HG03097 (cell line): ENCODE data around the gene PCIF1.
"Not testable (repeated sequence)": the region's sequence is repeated elsewhere in the genome, so short reads cannot be mapped to it uniquely, and the experiment has no call there.

Source experiments
- ATAC-seq: cut with Tn5 transposase; IDR thresholded peaks from one replicate; pipeline ENCODE4 v1.9.1; 2021; ENCODE audit not compliant: unreplicated experiment, low FRiP score

Gene PCIF1

GRCh38 chr20:45921337-45922189 is 12.9 kb upstream of the PCIF1 start:
- ATAC-seq, result no peak

DNA sequence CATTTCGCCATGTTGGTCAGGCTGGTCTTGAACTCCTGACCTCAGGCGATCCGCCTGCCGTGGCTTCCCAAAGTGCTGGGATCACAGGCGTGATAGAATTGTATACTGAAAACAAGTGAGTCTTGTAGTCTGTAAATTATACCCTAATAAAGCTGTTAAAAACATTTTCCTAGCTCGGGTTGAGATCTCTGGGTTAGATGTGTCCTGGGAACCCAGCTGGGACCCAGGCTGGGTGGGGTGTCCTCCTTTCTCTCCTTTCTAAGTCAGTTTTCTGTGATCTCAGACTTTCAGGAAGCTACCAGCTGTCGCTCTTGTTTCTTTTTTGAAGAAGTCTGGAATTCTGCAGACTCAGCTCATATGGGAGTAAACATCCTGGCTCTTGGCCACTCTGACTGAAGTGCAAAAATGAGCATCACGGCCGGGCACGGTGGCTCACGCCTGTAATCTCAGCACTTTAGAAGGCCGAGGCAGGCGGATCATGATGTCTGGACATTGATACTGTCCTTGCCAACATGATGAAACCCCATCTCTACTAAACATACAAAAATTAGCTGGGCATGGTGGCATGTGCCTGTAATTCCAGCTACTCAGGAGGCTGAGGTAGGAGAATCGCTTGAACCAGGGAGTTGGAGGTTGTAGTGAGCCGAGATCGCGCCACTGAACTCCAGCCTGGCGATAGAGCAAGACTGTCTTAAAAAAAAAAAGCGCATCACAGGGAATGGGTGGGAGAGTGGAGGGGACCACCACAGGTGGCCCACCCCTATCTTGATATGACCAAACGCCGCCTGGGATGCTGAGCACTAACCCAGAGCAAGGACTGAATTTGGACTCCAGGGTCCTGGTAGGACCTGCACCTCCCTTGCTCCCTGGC is 9.9 kb upstream of the PCIF1 start:
- ATAC-seq, result no peak

GRCh38 chr20:45925821-45926506 is 8.5 kb upstream of the PCIF1 start:
- ATAC-seq, result no peak

DNA sequence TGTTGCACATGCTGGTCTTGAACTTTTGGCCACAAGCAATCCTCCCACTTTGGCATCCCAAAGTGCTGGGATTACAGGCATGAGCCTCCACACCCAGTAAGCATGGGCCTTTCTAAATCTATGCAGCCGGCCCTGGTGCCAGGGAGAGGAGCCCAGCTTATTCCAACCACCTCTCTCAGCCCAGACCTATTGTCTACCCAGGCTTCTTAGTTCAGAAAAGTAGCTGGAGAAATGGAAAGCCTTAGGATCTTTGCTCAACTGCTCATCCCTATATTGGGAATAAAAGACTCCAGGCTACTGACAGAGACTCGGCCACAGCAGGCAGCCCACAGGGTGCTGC is 7.8 kb upstream of the PCIF1 start:
- no peak for ATAC-seq

DNA sequence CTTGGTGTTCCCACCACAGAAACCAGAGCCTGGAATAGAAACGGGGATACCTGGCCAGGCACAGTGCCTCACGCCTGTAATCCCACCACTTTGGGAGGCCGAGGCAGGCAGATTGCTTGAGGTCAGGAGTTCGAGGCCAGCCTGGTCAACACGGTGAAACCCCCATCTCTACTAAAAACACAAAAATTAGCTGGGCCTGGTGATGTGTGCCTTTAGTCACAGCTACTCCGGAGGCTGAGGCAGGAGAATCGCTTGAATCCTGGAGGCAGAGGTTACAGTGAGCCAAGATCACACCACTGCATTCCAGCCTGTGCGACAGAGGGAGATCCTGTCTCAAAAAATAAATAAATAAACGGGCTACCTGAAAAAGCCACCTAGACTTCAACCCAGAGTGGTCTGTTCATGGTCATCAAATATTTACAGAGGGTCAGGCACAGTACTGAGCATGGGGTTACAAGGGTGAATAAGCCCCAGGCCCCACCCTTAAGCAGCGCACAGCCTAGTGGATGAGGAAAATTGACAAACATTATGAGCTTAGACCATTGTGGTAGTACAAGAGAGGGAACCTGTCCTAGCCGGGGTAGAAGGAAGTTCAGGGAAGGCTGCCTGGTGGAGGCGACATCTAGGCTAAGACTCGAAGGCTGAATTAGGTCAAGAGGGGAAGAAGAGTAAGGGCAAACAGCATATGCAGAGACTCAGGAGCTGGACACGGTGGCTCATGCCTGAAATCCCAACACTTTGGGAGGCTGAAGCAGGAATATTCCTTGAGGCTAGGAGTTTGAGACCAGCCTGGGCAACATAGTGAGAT is 7.2 kb upstream of the PCIF1 start:
- no peak for ATAC-seq

GRCh38 chr20:45931680-45932079 is 2.8 kb upstream of the PCIF1 start:
- not testable (repeated sequence) for ATAC-seq

GRCh38 chr20:45933266-45934045 is 1.0 kb upstream of the PCIF1 start:
- ATAC-seq, result no peak

- ATAC-seq, result peak; percentile 13
Measured at GRCh38 chr20:45934046-45934585, 367 bp upstream of the PCIF1 start.

GRCh38 chr20:45935416-45936046 is 1.0 kb downstream of the PCIF1 start:
- ATAC-seq, result peak; percentile 12

DNA sequence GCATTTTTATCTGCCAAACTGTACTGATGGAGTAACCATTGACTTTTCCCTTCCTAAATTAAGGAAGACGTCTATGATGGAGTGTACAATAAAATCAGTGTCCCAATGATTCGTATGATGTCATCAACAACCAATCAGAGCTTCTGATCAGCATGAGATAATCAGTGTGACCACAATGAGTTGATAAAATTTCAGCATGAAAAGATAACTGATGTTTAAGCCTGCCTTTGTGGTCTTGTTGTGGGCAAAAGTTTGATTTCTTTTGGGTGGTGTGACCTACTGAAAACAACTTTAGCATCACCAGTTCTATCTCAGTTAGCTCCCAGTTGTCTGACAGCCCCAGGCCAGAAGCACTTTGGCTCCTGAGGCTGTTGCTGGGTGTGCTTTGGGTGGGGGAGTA is 3.3 kb downstream of the PCIF1 start:
- ATAC-seq, result no peak

DNA sequence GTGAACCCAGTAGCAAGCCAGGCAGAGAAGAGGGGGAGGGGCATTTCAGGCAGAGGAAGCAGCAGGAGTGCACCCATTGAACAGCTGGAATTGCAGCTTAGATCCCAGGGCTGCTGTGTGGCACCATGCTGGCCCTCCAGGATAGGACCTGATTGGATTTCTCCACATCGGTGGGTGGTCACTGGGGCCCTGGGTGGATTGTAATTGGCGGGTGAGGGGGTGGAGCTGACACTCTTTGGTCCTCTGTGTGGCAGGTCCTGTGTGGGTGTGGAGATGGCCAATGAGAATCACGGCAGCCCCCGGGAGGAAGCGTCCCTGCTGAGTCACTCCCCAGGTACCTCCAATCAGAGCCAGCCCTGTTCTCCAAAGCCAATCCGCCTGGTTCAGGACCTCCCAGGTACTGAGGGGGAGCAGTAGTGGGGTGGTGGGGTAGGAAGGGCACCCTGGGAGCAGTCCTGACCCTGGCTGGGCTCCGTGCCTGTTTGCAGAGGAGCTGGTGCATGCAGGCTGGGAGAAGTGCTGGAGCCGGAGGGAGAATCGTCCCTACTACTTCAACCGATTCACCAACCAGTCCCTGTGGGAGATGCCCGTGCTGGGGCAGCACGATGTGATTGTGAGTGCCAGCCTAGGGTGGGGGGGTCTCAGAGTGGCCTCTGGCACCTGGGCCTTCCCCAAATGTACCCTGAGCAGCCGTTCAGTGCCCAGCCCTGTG is 4.4 kb downstream of the PCIF1 start:
- no peak for ATAC-seq

DNA sequence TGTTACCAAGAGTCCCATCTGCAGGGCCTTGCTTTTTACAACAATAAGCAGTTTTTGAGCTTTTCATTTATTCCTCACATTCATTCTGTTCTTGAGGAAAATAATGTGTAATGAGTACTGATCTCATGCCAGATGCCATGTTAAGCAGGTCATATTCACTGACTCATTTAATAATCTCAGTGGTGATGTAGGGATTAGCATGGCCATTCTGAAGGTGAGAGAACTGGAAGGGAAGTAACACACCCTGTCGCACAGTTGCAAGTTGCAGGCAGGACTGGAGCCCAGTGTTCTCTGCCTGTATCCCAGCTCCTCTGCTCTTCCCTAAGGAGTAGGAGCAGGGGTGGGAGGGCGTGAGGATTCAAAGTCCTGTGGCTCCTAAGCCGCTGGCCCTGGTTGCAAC is 5.6 kb downstream of the PCIF1 start:
- ATAC-seq, result no peak

GRCh38 chr20:45940469-45940868 is 6.0 kb downstream of the PCIF1 start:
- no peak for ATAC-seq

GRCh38 chr20:45943613-45944012 is 9.1 kb downstream of the PCIF1 start:
- ATAC-seq, result no peak

GRCh38 chr20:45944151-45944964 is 9.9 kb downstream of the PCIF1 start:
- ATAC-seq, result no peak

DNA sequence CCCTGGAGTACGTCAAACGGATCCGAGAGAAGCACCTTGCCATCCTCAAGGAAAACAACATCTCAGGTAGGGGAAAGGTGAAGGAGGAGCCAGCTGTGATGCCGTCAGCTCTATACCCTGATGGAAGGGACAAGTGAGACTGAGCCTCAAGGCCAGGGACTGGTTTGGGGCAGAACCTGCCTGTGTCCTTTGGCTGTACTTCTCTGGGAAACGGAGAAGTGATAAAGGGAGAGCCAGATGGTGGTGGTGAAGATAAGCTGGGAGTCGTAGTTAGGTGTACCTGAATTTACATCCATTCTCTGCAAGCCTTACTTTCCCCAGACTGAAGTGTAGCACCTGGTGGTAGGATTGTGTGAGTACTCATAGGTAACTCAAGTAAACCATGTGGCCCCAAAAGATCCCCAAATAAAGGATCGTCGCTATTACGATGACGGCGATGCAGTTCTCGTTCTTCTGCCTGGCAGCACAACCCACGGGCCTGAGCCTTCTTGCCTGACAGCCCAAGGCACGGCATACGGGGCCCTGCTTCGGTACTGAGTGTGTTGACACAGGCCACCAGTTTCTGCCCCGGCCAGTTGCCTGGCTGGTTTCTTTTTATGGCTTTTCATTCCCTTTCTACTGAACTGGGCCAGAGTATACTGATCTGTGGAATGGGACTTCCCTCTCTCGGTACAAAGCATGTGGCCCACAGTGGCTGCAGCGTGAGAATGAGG is 10.6 kb downstream of the PCIF1 start:
- ATAC-seq, result no peak

GRCh38 chr20:45945678-45946148 is 11.2 kb downstream of the PCIF1 start:
- no peak for ATAC-seq
